Measurements from ENCODE around the gene PRSS50. TPM values are rescaled to one million over a fixed set of nuclear protein-coding genes. Genes with fewer than 3 reads are reported as not detected.

Gene PRSS50
- total RNA-seq, 1 donor from 2014 or later: not detected

- Histone ChIP-seq H3K27ac (no peak overlapping the region), H3K27me3 (no peaks in the 10 kb centered on the region), H3K4me3 (no peak overlapping the region), H3K4me1 (no peaks in the 10 kb centered on the region), H3K36me3 (peaks cover 0 to 7% of the 10 kb centered on the region in 2 donors), H3K9me3 (no peaks in the 10 kb centered on the region)
- intact Hi-C loops (cut with DNase I): no loop called here
- no peak for DNase-seq (ENCODE audit: extremely low spot score in 2 of 2)
- TF ChIP-seq, protein P1, sequence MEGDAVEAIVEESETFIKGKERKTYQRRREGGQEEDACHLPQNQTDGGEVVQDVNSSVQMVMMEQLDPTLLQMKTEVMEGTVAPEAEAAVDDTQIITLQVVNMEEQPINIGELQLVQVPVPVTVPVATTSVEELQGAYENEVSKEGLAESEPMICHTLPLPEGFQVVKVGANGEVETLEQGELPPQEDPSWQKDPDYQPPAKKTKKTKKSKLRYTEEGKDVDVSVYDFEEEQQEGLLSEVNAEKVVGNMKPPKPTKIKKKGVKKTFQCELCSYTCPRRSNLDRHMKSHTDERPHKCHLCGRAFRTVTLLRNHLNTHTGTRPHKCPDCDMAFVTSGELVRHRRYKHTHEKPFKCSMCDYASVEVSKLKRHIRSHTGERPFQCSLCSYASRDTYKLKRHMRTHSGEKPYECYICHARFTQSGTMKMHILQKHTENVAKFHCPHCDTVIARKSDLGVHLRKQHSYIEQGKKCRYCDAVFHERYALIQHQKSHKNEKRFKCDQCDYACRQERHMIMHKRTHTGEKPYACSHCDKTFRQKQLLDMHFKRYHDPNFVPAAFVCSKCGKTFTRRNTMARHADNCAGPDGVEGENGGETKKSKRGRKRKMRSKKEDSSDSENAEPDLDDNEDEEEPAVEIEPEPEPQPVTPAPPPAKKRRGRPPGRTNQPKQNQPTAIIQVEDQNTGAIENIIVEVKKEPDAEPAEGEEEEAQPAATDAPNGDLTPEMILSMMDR (IDR thresholded peaks at IDR 0.05): no peak
- no peak for TF ChIP-seq POLR2A (IDR thresholded peaks at IDR 0.05)
- no peak for TF ChIP-seq POLR2AphosphoS5 (IDR thresholded peaks at IDR 0.05; ENCODE audit: insufficient read depth in 1 of 2, low read depth in 1 of 2)
These were observed 41.7 kb downstream of the PRSS50 start for GRCh38 chr3:46675843-46676567.

DNA sequence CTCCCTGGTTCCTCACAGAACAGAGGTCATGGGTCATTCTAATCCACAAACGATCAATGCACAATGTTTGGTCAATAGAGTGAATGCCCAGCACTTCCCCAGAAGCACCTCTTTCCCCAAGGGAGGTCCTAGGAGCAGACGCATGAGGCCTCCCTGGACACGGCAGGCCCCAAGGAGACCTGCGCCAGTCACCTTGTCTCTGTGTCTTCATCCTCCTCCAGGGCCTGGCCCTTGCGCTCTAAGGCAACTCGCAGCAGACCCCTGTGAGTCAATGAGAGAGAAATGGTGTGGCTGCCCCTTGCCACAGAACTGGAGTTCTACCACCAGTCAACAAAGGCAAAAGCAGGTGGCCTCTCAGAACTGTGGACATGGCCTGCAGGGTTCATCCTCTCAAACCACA is 42.2 kb downstream of the PRSS50 start:
- peaks cover 0 to 7% of the 10 kb centered on the region in 2 donors for H3K36me3 ChIP-seq
- no peak overlapping the region for H3K27ac ChIP-seq
- no peaks in the 10 kb centered on the region for H3K9me3 ChIP-seq
- intact Hi-C loops (cut with DNase I): no loop called here
- no peak for DNase-seq (ENCODE audit: extremely low spot score in 2 of 2)
- H3K4me1 ChIP-seq: no peaks in the 10 kb centered on the region
- no peaks in the 10 kb centered on the region for H3K27me3 ChIP-seq
- no peak overlapping the region for H3K4me3 ChIP-seq
- no peak for TF ChIP-seq POLR2A (IDR thresholded peaks at IDR 0.05)
- no peak for TF ChIP-seq POLR2AphosphoS5 (IDR thresholded peaks at IDR 0.05; ENCODE audit: insufficient read depth in 1 of 2, low read depth in 1 of 2)
- TF ChIP-seq, protein P1 (IDR thresholded peaks at IDR 0.05): no peak

GRCh38 chr3:46674031-46674845 is 43.4 kb downstream of the PRSS50 start:
- intact Hi-C loops (cut with DNase I): no loop called here
- peaks cover 0 to 7% of the 10 kb centered on the region in 2 donors for H3K36me3 ChIP-seq
- no peak overlapping the region for H3K4me3 ChIP-seq
- DNase-seq (ENCODE audit: extremely low spot score in 2 of 2): no peak
- no peaks in the 10 kb centered on the region for H3K4me1 ChIP-seq
- H3K9me3 ChIP-seq: no peaks in the 10 kb centered on the region
- H3K27me3 ChIP-seq: no peaks in the 10 kb centered on the region
- H3K27ac ChIP-seq: no peak overlapping the region
- TF ChIP-seq POLR2A (IDR thresholded peaks at IDR 0.05) (no peak), POLR2AphosphoS5 (IDR thresholded peaks at IDR 0.05; ENCODE audit: insufficient read depth in 1 of 2, low read depth in 1 of 2) (no peak)
- TF ChIP-seq, protein P1 (IDR thresholded peaks at IDR 0.05): no peak

- Histone ChIP-seq H3K27ac (no peak overlapping the region), H3K36me3 (peaks cover 0 to 7% of the 10 kb centered on the region in 2 donors), H3K4me3 (no peak overlapping the region), H3K9me3 (no peaks in the 10 kb centered on the region), H3K4me1 (no peaks in the 10 kb centered on the region), H3K27me3 (no peaks in the 10 kb centered on the region)
- intact Hi-C loops (cut with DNase I): no loop called here
- DNase-seq (ENCODE audit: extremely low spot score in 2 of 2): no peak
- no peak for TF ChIP-seq POLR2A (IDR thresholded peaks at IDR 0.05)
- no peak for TF ChIP-seq POLR2AphosphoS5 (IDR thresholded peaks at IDR 0.05; ENCODE audit: insufficient read depth in 1 of 2, low read depth in 1 of 2)
- TF ChIP-seq, protein P1 (IDR thresholded peaks at IDR 0.05): no peak
These were observed 44.3 kb downstream of the PRSS50 start for GRCh38 chr3:46673151-46674030.

Measured in vagina (tissue), 2 donors.